HG03064 (cell line): Measurements from ENCODE around the gene MME.
"Not testable (repeated sequence)": the region's sequence is repeated elsewhere in the genome, so short reads cannot be mapped to it uniquely, and the experiment has no call there.

Experiments used
- ATAC-seq: cut with Tn5 transposase; IDR thresholded peaks from one replicate; pipeline ENCODE4 v1.9.1; 2021; ENCODE audit warnings: low read depth; ENCODE audit not compliant: unreplicated experiment

The MME gene

DNA sequence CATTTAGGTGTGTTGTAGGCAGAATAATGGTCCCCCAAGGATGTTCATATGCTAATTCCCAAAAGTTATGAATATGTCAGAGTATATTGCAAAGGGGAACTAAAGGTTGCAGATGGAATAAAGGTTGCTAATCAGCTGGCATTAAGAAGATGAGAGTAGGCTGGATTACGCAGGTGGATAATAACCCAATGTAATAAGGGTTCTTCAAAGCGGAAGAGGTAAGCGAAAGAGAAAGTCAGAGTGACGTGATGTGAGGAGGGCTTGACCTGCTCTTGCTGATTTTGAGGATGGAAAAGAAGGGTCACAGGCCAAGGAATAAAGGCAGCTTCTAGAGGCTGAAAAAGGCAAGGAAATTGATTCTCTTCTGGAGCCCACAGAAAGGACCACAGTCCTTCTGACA lies 109.4 kb downstream of the MME start:
- no peak for ATAC-seq

DNA sequence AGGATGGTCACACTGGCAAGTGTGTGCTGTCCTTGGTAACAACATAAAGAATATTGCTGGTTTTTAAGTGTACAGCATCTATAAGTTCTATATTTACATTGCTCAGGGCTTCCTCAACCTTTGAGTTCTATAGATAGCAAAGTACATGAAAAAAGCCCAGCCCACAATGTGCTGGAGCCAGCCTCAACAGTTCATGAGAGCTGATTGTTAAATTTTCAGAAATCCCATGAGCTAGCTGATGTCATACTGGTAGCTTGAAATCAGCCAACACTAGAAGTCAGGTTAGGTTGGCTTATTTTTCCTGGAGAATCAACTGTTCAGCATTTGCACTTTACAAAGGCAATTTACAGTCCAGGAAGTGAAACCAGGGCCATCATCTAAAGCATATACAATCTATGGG lies 110.6 kb downstream of the MME start:
- ATAC-seq, result no peak

DNA sequence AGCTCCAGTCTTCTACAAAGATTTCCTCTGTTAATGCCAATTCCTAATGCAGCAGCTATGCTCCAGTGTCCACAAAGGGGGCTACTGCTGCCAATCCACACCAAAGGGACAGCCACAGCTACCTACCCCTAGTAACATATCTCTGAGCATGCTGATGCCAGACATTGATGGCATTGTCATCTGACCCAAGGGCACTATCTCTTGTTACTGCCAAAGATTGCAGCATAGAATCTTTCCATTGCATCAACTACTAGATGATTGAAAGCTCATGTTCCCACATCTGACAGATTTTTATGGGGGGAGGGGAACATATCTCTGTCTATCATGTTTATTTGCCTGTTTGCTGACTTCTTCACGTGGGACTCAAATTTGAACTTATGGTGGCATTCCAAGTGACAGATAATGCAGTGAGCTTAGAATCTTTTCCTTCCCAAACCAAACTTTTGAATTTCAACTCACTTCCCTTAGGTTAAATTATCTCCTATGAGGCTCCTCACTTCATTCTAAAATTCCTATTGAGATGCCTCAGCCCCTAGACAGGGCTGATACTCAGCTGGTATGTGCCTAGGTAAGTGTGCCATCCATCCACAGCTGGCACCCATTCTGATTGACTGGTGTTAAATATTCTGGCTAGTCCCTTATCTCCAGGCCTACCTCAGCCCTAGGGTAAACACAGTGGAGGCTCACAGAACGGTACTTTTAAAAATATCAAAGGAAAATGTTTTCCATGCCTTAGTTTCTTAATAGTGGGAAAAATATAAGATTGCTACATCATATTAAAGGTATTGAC lies 113.0 kb downstream of the MME start:
- ATAC-seq, result no peak

DNA sequence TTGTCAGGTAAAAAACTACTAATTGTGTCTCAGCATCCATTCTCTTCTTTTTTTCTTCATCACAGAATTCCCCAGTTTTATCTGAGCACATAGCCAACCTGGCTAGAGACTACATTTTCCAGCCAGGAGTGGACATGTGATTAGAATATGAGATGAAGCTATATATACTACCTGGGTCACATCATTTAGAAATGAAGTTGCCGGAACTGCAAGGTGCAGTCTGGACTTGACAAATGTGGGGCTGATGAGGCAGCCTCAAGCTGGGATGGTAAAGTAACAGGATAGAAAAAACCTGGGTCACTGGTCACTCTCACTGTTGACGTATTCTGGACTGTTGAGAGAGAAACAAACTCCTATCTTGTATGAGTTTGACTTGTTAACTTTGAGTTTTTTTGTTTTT lies 113.7 kb downstream of the MME start:
- no peak for ATAC-seq

DNA sequence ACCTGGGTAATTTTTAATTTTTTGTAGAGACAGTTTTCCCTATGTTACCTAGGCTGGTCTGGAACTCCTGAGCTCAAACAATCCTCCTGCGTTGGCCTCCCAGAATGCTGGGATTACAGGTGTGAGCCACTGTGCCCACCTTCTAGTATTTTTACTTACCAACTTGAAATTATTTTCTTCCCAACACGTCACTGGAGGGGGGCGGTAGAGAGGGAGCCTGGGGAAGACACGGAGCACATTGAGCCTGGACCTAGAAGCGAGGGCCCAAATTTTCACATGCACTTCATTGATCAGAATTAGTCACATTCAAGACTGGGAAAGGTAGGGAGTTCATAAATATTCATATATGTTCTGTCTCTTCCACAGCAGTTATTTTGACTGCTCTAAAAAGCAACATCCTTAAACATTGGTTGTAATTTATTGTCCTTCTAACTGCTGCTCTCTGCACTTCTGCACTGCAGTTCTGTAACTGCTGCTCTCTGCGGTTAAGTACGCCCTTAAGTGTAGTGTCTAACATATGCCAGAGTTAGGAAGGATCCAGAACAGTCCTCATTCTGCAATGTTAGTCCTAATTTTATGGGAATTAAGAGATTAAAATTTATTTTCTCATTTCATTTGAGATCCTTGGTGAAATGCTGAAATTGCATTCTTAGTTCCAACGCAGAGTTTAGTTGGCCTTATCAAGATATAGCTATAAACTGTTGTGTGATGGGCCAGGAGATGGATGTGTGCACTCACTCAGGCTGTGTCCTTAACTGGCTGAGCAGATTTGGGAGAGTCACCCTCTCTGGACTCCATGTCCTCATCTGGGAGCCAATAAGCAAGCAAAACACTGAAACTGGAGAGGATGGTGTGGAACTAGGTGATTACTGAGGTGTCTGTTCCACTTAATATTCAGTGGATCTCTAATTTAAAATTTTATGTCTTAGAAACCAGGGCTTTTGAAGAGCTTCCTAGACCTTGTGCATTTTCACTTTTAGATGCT lies 115.1 kb downstream of the MME start:
- no peak for ATAC-seq

DNA sequence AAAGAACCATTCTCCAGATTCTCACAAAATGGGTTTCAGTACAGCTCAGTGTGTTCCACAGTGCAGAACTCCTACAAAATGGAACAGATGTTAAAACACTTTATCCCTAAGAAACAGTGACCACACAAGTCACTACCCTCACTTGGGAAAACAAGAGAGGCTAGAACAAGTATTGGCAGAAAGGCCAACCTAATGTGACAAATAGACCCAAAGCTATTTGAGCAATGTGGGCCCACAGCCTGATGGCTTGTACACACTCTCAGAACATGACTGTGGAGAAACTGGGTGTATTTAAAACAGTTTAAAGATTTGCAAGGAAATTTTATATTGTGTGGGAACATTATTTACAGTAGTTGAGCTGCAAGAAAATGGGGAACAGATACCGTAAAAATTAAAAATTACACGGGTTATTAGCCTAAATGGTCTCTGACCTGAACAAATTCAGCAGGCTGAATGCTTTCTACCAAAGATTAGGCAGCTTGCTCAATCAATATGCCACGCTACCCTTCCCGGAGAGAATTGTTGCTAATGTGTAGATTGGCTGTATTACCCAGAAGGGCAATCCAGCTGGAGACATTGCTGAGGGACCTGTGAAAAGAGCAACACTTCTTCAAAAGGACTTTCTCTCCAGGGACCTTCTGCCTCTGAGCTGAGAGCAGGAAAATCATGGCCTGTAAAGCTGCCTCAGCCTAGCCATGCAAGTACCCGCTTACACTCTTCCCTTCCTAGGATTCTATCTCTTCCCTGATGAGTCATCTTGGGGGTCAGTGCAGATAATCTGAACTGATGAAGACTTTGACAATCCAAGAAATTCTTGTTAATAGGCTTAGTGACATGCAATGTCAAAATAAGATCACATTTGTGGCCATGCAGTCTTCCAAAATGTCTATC lies 116.3 kb downstream of the MME start:
- ATAC-seq, result no peak

DNA sequence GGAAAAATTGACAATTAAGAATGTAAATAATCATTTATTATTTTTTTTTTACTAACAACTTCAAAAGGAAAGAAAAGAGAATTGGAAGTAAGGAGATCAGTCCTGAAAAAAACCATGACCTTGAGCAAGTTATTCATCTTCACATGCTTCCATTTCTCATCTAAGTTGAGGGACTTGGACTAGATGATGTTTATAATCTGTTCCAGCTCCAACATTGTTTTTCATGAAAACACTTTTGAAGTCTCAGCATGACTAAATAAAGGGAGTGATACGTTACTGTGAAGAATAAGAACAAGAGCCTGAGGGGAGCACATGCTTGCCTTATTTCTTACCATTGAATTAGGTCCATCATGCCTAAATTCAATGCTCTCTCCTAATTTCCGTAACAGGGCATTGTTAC lies 117.7 kb downstream of the MME start:
- ATAC-seq, result no peak

DNA sequence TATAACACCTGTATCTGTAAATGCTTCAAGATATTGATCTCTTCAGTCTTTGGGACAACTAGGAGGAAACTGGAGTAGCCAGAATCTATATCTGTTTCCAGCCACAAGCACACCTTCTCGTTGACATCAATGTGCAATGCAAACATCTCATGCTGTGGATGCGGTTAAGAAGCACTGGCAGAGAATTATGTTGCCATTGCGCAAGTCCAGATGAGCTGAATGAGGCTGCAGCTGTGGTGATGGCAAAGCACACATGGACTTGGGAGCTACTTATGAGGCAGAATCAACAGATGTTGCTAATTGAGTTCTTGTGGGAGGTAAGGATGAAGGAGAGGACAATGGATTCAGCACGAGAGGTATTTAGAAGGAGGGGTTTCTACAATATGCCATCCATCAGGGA lies 122.5 kb downstream of the MME start:
- ATAC-seq, result no peak

DNA sequence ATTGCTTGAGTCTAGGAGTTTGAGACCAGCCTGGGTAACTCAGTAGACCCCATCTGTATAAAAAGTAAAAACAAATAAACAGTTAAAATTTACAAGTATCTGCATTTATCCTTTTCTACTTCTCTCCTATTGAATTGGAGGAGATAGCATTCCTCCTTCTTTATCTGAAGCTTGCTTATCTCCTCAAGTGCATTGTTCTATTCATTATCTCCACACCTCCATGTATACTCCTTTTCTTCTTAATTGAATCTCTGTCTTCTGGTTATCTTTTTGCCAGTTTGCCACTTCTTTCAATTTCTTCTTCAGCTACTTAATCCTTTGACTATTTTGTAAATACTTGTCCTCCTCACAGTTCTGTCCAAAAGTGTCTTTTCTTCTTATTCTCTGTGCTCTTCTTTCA lies 124.7 kb downstream of the MME start:
- ATAC-seq, result no peak

DNA sequence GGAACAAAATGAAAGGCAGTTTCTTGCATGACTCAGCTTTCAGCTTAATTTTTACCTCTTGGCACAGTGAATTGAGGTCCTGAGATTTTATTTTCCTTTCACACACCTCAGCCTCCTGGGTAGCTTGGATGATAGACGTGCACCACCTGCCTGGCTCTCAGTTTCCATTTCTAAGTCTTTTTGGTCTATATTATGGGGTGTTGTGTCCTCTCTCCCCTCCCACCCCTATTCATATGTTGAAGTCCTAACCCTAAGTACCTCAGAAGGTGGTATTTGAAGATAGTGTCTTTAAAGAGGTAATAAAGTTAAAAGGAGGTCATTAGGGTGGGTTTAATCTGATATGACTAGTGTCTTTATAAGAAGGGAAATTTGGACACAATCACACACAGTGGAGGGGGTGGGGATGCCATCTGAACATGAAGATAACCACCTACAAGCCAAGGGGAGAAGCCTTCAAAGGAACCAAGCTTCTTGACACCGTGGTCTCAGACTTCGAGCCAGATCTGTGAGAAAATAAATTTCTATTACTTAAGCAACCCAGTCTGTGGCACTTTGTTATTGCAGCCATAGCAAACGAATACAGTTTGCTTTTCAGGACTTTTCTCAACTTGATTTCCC lies 128.2 kb downstream of the MME start:
- no peak for ATAC-seq

DNA sequence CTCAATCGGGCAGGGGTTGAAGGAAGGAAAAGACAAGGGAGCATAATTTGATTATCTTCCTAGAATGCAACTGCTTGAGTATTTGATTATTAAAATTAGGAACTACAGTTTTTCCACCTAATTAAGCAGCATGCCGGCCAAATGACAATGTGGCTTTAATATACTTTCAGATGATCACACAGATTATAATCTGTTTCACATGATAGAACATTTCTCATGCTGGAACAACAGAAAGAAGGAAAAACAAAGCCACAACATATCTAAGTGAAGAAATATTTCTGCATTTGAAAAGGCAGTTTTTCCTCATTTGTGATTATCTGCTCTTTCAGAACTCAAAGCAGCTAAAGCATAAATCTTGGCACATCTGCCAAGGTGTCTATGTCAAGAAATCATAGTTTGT lies 130.6 kb downstream of the MME start:
- no peak for ATAC-seq

DNA sequence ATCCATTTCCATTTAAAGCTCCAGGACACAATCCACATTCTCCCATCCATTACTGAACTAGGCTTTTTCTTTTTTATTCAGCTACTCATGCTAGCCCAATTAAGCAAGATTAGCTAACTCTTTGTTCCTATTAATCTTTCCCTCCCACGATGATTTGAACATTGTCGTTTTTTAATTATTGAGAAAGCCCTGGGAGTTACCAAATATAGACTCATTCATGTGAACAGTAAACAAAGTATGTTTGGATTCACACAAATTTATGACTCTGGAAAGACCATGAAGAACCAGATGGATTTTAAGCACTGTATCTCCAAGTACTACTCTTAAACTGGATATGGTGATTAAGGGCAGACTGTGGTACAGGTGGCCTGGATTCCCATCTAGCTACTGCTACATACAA lies 131.1 kb downstream of the MME start:
- ATAC-seq, result no peak

DNA sequence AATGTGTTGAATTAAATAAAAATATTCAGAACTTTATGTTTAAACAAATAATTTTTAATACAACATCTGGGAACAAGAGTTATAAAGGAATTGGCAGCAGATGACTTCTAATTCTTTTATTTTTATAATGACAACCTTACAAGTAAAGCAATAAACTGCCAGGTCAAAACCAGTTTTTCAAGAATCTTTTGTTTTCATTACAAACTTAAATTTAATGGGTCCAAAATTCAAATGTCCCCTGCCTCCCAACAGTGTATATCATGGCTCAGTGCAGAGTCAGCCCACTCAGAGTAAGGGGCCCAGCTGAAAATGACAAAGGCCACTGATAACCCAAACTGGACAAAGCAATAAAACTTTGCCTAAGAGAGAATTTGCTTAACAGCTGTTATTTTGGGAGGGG lies 131.8 kb downstream of the MME start:
- no peak for ATAC-seq

DNA sequence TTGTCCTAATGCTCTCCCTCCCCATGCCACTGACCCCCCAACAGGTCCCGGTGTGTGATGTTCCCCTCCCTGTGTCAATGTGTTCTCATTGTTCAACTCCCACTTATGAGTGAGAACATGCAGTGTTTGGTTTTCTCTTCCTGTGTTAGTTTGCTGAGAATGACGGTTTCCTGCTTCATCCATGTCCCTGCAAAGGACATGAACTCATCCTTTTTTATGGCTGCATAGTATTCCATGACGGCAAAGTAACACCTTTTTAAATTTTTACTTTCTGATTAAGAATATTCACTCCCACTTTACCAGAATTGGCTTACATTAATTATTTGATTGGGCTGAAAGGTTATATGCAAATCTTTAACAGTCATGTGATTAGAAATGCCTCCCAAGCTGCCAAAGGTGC lies 135.9 kb downstream of the MME start:
- ATAC-seq, result not testable (repeated sequence)

DNA sequence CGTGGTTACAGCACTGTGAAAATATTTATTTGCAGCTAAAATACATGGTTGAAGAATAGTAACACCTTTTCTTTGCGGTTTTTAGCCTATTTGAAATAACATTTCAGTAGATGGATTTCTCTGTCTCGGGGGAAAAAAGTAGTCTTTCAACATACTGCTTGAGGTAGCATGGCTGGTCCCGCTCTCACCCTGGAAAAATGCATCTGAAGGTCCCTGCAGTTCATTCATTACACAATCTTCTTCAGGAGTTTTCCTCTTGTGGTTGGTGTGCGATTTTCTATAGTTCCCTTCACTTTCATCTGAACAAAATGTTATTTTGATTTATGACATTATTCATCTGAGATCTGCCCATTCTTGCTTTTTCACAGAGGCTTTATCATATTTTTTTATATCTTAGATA lies 137.5 kb downstream of the MME start:
- ATAC-seq, result no peak

DNA sequence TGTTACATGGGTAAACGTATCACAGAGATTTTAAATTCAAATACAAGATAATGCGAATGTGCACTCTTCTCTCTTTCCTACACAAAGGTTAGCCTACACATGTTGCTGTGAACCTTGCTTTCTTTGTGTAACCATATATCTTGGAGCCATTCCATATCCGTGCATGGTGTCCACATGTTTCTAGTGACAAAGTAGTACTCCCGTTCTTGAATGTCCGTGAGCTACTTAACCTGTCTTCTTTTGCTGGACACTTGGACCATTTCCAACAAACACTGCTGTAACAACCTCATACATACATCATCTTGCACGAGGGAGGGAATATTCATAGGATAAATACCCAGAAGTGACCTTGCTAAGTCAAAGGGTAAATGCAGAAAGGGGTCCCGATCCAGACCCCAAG lies 138.3 kb downstream of the MME start:
- no peak for ATAC-seq

DNA sequence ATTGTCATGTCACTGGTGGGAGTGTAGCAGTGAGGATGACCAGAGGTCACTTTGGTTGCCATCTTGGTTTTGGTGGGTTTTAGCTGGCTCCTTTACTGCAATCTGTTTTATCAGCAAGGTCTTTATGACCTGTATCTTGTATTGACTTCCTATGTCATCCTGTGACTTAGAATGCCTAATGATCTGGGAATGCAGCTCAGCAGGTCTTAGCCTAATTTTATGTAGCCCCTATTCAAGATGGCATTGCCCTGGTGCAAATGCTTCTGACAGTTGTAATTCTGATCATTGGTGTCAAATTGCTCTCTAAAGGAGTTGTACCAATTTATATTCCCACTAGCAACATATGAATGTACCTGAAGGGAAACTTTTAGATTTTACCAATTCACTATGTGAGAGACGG lies 139.0 kb downstream of the MME start:
- no peak for ATAC-seq

DNA sequence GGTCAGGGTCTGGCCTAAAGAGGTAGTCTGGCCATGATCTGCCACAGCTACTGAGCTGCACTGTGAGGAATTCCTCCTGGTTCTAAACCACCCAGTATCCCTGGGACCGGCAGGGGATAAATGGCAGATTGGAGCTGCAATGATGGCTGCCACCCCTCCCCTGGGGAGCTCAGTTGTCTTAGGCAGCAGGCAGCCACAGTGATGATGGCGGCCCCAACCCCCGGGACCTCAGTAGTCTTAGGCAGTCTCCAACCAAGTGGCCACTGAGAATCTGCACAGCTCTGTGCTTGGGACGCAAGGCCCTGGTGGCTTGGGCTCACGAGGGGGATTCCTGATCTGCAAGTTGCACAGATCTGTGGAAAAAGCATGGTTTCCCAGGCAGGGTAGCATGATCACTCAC lies 145.3 kb downstream of the MME start:
- no peak for ATAC-seq

DNA sequence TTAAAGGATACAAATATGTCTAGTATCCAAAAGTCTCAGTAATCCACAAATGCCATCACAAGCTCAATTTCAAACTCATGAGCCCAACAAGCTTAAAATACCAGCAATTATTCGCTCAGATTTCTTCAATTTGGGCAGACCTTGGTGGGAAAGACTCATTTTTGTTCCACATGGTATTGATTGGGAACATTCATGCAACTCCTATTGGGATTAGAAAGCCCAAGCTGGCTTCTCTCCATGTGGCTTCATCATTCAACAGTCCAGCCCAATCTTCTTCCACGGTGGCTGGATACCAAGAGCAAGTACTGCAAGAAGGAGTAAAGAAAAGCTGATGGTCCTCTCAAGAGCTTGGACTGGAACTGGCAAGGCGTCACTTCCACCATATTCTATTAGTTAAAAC lies 147.0 kb downstream of the MME start:
- ATAC-seq, result no peak

DNA sequence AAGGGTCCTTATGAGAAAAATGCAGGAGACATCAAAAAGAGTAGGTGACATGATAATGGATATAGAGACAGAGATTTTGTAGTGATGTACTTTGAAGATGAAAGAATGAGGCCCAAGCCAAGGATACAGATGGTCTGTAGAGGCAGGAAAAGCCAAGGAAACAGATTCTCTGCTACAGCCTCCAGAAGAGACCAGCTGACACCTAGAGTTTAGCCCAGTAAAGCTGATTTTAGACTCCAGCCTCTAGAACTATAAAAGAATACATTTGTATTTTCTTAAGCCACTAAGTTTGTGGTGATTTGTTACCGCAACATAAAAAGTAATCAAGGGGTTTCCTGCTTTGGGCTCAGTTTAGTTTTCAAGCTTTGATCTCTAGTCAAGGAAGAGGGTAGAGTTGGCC lies 148.6 kb downstream of the MME start:
- no peak for ATAC-seq
